HepG2 (cell line): ENCODE data around the gene CYP11A1. TPM values are rescaled to one million over a fixed set of nuclear protein-coding genes. Genes with fewer than 3 reads are reported as not detected.

Experiments used
- ARHGAP35 ChIP-seq: sonication (generic); formaldehyde crosslinking; IDR thresholded peaks from 2 replicates; pipeline ENCODE4 v1.9.0; 2022; ENCODE audit warnings: mild to moderate bottlenecking, inconsistent platforms, moderate library complexity, missing genetic modification reagents, borderline replicate concordance
- ATF1 ChIP-seq: IDR thresholded peaks from 2 replicates; pipeline ENCODE4 v1.6.1; 2016; ENCODE audit warnings: mild to moderate bottlenecking, control low read depth
- CEBPG ChIP-seq: IDR thresholded peaks from 2 replicates; pipeline ENCODE4 v1.6.1; 2016
- FOSL1 ChIP-seq: sonication (generic); formaldehyde crosslinking; IDR thresholded peaks from 2 replicates; pipeline ENCODE4 v1.9.0; 2021; ENCODE audit warnings: missing genetic modification reagents, borderline replicate concordance
- GTF2F1 ChIP-seq: fragments of 150-350 bp; IDR thresholded peaks from 2 replicates; pipeline ENCODE4 v1.6.1; 2014; ENCODE audit warnings: low read length
- KAT2B ChIP-seq: fragments of 150-350 bp; IDR thresholded peaks from 2 replicates; pipeline ENCODE4 v1.6.1; 2014; ENCODE audit warnings: low read depth, low read length, borderline replicate concordance
- MLLT10 ChIP-seq: sonication (generic); formaldehyde crosslinking; IDR thresholded peaks from 2 replicates; pipeline ENCODE4 v1.4.0; 2020; ENCODE audit warnings: missing genetic modification reagents
- NR2F6 ChIP-seq, 2 experiments: IDR thresholded peaks; 2 replicates each; pipeline ENCODE4 v1.6.1; 2016; ENCODE audit warnings: antibody characterized with exemption in 1 of 2, mild to moderate bottlenecking in 1 of 2
- PAWR ChIP-seq: sonication (generic); formaldehyde crosslinking; IDR thresholded peaks from 2 replicates; pipeline ENCODE4 v1.4.0; 2020; ENCODE audit warnings: missing genetic modification reagents, mild to moderate bottlenecking, borderline replicate concordance
- ZFX ChIP-seq: sonication (generic); formaldehyde crosslinking; IDR thresholded peaks from 2 replicates; pipeline ENCODE4 v1.4.0; 2020; ENCODE audit warnings: mild to moderate bottlenecking, low read depth, missing genetic modification reagents, moderate library complexity
- ZMYM3 ChIP-seq: sonication (generic); formaldehyde crosslinking; IDR thresholded peaks from 2 replicates; pipeline ENCODE4 v1.5.1; 2020; ENCODE audit warnings: mild to moderate bottlenecking, missing genetic modification reagents
- ZNF446 ChIP-seq: sonication (generic); formaldehyde crosslinking; IDR thresholded peaks from 2 replicates; pipeline ENCODE4 v1.5.0; 2020; ENCODE audit warnings: mild to moderate bottlenecking, missing genetic modification reagents
- ZSCAN22 ChIP-seq: sonication (generic); formaldehyde crosslinking; IDR thresholded peaks from 2 replicates; pipeline ENCODE4 v1.4.0; 2020; ENCODE audit warnings: mild to moderate bottlenecking, missing genetic modification reagents
- ZZZ3 ChIP-seq: sonication (generic); formaldehyde crosslinking; IDR thresholded peaks from 2 replicates; pipeline ENCODE4 v1.4.0; 2020; ENCODE audit warnings: missing genetic modification reagents, mild to moderate bottlenecking, borderline replicate concordance
- polyA plus RNA-seq, 8 experiments: library from polyadenylated mRNA; depleted of rRNA in 3 of 8; stranded (reverse) in 7 of 8; unstranded in 1 of 8; fragments of >200 nt; fragmentation: Illumina TruSeq in 4 of 8; extraction: Trizol in 4 of 8; gene quantifications; 2 replicates each; pipeline versions ENCODE4 v1.2.1 to v1.2.3, GENCODE V29; 2011 to 2016; ENCODE audit warnings: low read depth in 4 of 8, missing spikeins in 1 of 8, mixed read lengths in 1 of 8; ENCODE audit not compliant: insufficient read depth in 1 of 8
- total RNA-seq, 5 experiments: library from RNA; depleted of rRNA; stranded (reverse); fragments of >200 nt; fragmentation: Illumina TruSeq; extraction: Trizol; gene quantifications; 2 replicates each; pipeline ENCODE4 v1.2.3, GENCODE V29; 2016; ENCODE audit warnings: low read depth in 1 of 5
- TF ChIP-seq, protein P1 (sequence below): IDR thresholded peaks from 2 replicates; pipeline ENCODE4 v1.6.1; 2018; ENCODE audit warnings: missing genetic modification reagents, mild to moderate bottlenecking, missing compliant biosample characterization
- TF ChIP-seq, protein P2 (sequence below): IDR thresholded peaks from 2 replicates; pipeline ENCODE4 v1.4.0; 2020; ENCODE audit warnings: mild to moderate bottlenecking, missing genetic modification reagents
- TF ChIP-seq, protein P3 (sequence below): sonication (generic); formaldehyde crosslinking; IDR thresholded peaks from 2 replicates; pipeline ENCODE4 v1.5.0; 2020; ENCODE audit warnings: mild to moderate bottlenecking, missing genetic modification reagents
- TF ChIP-seq, protein P4 (sequence below): sonication (generic); formaldehyde crosslinking; IDR thresholded peaks from 2 replicates; pipeline ENCODE4 v1.4.0; 2020; ENCODE audit warnings: mild to moderate bottlenecking, low read depth, missing genetic modification reagents
- TF ChIP-seq, protein P5 (sequence below): sonication (generic); formaldehyde crosslinking; IDR thresholded peaks from 2 replicates; pipeline ENCODE4 v1.4.0; 2020; ENCODE audit warnings: mild to moderate bottlenecking, missing genetic modification reagents

CYP11A1 gene
- total and polyA plus RNA-seq, 2 of the 13 experiments (the other 11 are each of a cell fraction or from before 2014, with no cell fraction given), result 0.66 to 0.92 TPM

DNA sequence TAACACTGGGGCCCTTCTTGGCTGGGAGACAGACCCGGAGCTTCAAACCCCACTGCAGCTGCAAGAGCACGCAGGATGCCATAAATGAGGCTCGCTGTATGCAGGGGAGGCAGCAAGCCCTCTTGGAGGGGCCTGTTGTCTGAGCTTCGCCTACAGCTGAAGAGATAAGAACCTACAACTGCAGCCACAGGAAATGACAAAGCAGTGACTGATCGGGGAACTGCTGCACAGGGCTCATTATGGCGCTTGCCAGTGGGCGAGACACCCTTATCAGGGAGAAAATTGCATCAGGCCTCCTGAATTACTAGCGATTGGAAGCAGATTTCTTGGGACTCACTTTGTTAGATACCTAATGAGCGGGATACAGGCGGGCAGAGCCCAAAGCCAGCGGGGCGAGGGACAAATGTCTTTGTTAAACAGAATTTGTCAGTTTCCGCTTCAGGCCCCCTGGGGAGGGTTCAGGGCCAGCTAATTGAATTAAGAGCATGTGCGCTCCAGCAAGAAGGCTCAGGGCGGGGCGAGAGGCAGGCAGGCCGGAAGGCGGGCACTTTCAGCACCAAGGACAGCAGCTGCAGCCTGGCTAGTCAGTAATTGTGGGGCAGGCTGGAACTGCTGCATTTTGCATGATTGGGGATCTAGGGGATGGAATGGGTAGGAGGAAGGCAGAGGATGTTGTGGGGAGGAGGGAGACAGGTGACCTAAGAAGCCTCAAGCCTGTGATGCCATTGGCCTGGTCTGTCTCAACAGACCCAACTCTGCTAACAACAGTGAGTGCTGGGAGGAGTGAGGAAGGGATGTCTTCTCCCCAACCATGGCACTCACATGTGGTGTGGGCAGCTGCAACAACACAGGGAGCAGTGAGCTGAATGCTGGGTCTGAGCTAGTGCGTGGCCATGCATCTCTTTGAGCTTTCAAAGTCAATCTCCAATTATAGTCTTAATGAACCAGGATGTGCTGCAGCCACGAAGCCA lies 76.1 kb downstream of the CYP11A1 start (continued):
- 0 out of 2 replicates have a peak, but pooled peaks have one; percentile 21 for TF ChIP-seq FOSL1
- TF ChIP-seq ZFX (CRISPR knock-in tag), result no peak
- TF ChIP-seq, protein P1, sequence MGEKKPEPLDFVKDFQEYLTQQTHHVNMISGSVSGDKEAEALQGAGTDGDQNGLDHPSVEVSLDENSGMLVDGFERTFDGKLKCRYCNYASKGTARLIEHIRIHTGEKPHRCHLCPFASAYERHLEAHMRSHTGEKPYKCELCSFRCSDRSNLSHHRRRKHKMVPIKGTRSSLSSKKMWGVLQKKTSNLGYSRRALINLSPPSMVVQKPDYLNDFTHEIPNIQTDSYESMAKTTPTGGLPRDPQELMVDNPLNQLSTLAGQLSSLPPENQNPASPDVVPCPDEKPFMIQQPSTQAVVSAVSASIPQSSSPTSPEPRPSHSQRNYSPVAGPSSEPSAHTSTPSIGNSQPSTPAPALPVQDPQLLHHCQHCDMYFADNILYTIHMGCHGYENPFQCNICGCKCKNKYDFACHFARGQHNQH (CRISPR knock-in tag), result peak; percentile 66; the same call in 1 of the 2 replicates
- no peak for TF ChIP-seq ATF1 (CRISPR knock-in tag)
- TF ChIP-seq ZZZ3 (CRISPR knock-in tag), result no peak
- no peak for TF ChIP-seq ZSCAN22 (CRISPR knock-in tag)
- TF ChIP-seq, protein P2, sequence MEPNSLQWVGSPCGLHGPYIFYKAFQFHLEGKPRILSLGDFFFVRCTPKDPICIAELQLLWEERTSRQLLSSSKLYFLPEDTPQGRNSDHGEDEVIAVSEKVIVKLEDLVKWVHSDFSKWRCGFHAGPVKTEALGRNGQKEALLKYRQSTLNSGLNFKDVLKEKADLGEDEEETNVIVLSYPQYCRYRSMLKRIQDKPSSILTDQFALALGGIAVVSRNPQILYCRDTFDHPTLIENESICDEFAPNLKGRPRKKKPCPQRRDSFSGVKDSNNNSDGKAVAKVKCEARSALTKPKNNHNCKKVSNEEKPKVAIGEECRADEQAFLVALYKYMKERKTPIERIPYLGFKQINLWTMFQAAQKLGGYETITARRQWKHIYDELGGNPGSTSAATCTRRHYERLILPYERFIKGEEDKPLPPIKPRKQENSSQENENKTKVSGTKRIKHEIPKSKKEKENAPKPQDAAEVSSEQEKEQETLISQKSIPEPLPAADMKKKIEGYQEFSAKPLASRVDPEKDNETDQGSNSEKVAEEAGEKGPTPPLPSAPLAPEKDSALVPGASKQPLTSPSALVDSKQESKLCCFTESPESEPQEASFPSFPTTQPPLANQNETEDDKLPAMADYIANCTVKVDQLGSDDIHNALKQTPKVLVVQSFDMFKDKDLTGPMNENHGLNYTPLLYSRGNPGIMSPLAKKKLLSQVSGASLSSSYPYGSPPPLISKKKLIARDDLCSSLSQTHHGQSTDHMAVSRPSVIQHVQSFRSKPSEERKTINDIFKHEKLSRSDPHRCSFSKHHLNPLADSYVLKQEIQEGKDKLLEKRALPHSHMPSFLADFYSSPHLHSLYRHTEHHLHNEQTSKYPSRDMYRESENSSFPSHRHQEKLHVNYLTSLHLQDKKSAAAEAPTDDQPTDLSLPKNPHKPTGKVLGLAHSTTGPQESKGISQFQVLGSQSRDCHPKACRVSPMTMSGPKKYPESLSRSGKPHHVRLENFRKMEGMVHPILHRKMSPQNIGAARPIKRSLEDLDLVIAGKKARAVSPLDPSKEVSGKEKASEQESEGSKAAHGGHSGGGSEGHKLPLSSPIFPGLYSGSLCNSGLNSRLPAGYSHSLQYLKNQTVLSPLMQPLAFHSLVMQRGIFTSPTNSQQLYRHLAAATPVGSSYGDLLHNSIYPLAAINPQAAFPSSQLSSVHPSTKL (CRISPR knock-in tag), result peak; percentile 58
- TF ChIP-seq, protein P3, sequence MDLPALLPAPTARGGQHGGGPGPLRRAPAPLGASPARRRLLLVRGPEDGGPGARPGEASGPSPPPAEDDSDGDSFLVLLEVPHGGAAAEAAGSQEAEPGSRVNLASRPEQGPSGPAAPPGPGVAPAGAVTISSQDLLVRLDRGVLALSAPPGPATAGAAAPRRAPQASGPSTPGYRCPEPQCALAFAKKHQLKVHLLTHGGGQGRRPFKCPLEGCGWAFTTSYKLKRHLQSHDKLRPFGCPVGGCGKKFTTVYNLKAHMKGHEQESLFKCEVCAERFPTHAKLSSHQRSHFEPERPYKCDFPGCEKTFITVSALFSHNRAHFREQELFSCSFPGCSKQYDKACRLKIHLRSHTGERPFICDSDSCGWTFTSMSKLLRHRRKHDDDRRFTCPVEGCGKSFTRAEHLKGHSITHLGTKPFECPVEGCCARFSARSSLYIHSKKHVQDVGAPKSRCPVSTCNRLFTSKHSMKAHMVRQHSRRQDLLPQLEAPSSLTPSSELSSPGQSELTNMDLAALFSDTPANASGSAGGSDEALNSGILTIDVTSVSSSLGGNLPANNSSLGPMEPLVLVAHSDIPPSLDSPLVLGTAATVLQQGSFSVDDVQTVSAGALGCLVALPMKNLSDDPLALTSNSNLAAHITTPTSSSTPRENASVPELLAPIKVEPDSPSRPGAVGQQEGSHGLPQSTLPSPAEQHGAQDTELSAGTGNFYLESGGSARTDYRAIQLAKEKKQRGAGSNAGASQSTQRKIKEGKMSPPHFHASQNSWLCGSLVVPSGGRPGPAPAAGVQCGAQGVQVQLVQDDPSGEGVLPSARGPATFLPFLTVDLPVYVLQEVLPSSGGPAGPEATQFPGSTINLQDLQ (CRISPR knock-in tag), result 0 out of 2 replicates have a peak, but pooled peaks have one; percentile 32
- no peak for TF ChIP-seq CEBPG (CRISPR knock-in tag)
- TF ChIP-seq PAWR, result no peak
- TF ChIP-seq NR2F6 (IDR thresholded peaks at IDR 0.05), result no peak
- peak; percentile 24; the same call in 1 of the 2 replicates for TF ChIP-seq NR2F6 (CRISPR knock-in tag; IDR thresholded peaks at IDR 0.05)
- no peak for TF ChIP-seq MLLT10
- TF ChIP-seq, protein P4, sequence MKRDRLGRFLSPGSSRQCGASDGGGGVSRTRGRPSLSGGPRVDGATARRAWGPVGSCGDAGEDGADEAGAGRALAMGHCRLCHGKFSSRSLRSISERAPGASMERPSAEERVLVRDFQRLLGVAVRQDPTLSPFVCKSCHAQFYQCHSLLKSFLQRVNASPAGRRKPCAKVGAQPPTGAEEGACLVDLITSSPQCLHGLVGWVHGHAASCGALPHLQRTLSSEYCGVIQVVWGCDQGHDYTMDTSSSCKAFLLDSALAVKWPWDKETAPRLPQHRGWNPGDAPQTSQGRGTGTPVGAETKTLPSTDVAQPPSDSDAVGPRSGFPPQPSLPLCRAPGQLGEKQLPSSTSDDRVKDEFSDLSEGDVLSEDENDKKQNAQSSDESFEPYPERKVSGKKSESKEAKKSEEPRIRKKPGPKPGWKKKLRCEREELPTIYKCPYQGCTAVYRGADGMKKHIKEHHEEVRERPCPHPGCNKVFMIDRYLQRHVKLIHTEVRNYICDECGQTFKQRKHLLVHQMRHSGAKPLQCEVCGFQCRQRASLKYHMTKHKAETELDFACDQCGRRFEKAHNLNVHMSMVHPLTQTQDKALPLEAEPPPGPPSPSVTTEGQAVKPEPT, result no peak
- TF ChIP-seq, protein P5, sequence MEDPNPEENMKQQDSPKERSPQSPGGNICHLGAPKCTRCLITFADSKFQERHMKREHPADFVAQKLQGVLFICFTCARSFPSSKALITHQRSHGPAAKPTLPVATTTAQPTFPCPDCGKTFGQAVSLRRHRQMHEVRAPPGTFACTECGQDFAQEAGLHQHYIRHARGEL (CRISPR knock-in tag), result no peak
- TF ChIP-seq KAT2B, result no peak
- no peak for TF ChIP-seq GTF2F1
- TF ChIP-seq ARHGAP35, result no peak
- TF ChIP-seq ZNF446, result peak; percentile 56; the same call in 1 of the 2 replicates
- no peak for TF ChIP-seq ZMYM3 (CRISPR knock-in tag)
